Activated gamma-delta T cell treated with Interleukin-2 at 50 U/mL for 16 hours (primary cell): ENCODE results near the gene MKRN3.
"Not testable (repeated sequence)": the region's sequence is repeated elsewhere in the genome, so short reads cannot be mapped to it uniquely, and the experiment has no call there.

Source experiments
- DNase-seq: peaks from one replicate; pipeline ENCODE4 v3.0.0-alpha.2; 2020

MKRN3 gene

DNA sequence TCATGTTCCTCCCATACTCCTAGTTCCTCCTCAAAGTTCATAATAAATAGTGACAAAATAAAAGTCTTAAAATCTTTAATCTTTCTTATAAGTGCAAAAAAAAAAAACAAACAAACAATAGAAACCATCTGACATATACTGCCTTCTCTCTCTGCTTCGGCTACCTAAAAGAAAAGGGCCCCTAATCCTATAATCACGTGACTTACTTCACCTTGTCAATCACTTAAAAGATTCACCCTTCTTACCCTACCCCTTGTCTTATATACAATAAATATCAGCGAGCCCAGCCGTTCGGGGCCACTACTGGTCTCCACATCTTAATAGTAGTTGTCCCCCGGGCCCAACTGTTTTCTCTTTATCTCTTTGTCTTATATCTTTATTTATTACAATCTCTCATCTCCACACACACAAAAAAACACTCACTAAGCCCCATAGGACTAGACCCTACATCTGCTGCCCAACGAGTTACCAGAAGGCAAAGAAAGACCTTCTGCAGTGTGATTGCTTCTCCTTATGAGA lies 28.8 kb downstream of the MKRN3 start:
- no peak for DNase-seq

GRCh38 chr15:23595368-23595767 lies 29.9 kb downstream of the MKRN3 start:
- no peak for DNase-seq

- DNase-seq, result no peak
Observed at GRCh38 chr15:23596736-23597135, 31.3 kb downstream of the MKRN3 start.

GRCh38 chr15:23597278-23597677 lies 31.8 kb downstream of the MKRN3 start:
- not testable (repeated sequence) for DNase-seq

DNA sequence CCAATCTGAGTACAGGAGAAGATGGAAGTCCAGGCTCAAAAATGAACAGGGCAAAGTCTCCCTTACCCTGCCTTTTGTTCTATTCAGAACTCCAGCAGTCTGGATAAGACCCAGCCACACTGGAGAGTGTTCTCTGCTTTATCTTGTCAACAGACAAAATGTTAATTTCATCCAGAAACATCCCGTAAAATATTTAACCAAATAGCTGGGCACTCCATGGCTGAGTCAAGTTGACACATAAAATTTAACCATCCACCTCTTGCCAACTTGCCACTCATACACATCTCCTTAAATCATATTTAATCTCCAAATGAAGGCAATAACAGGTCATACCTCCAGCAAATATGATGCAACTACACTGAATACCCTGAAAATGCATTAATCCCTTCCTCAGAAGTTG lies 33.6 kb downstream of the MKRN3 start:
- DNase-seq, result no peak

GRCh38 chr15:23602124-23602523 lies 36.6 kb downstream of the MKRN3 start:
- no peak for DNase-seq

- DNase-seq, result no peak
Observed at GRCh38 chr15:23606226-23606625, 40.8 kb downstream of the MKRN3 start.

- DNase-seq, result no peak
Observed at GRCh38 chr15:23616536-23616935, 51.1 kb downstream of the MKRN3 start.
